GM12872 (cell line): ENCODE measurements around the gene HSDL2.

ENCODE experiments used
- CTCF ChIP-seq: IDR thresholded peaks from 3 replicates; pipeline ENCODE4 v1.5.1; 2011; ENCODE audit warnings: low read depth, mild to moderate bottlenecking, low read length, moderate library complexity; ENCODE audit not compliant: insufficient read depth

Gene HSDL2

GRCh38 chr9:112337547-112337946 lies 42.4 kb upstream of the HSDL2 start:
- TF ChIP-seq CTCF = no peak

GRCh38 chr9:112338561-112338960 lies 41.3 kb upstream of the HSDL2 start:
- no peak for TF ChIP-seq CTCF

DNA sequence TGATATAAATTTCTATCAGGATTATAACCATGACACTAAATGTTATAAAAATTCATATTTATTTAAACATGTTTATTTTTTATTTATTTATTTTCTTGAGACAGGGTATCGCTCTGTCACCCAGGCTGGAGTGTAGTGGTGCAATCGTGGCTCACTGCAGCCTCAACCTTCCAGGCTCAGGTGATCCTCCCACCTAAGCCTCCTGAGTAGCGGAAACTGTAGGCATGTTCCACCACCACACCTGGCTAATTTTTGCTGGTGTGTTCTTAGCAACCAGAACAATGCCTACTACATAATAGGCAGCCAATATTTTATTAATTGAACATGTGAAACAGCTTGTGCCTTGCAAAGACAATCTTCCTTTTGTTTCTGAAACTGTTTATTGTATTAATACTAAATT lies 40.0 kb upstream of the HSDL2 start:
- no peak for TF ChIP-seq CTCF

DNA sequence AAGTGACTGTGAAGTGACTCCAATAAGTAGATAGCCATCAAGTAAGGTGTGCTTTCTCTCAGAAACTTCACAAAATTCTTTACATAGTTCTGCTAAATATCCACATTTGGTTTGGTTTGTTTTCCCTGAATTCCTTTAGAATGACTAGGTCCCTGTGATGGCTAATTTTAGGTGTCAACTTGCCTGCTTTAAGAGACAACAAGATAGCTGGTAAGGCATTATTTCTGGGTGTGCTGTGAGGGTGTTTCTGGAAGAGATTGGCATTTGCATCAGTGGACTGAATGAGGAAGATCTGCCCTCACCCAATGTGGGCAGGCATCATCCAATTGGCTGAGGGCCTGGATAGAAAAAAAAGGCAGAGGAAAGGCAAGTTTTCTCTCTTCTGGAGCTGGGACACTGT lies 38.2 kb upstream of the HSDL2 start:
- TF ChIP-seq CTCF = no peak

DNA sequence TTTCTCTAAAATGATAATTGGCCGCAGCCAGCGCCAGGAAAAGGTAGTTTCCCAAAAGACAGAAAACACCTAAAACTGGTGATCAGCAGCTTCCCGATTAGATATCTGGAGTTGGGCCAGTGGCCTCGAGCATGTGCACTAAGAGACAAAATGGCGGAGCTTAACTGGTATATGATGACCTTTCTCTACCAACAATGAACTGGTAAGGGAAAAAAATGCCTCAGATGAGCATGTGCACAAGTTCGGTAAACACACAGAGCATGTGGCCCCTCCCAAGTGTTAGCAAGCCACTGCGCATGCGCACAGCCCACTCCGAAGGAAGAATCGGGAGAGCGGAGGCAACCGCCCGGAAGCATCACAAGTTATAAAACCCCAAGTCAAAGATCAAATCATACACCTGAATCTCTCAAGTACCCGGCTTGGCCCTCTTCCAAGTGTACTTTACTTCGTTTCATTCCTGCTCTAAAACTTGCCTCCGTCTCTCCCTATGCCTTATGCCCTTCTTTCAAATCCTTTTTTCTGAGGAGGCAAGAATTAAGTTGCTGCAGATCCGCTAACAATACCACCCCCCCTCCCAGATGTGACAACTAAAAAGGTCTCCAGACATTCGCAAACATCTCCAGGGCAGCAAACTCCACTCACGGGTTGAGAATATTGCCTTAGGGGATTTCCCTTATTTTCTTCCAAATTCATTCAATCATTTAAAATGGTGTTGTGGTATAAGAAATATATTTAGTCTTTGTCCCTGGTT lies 31.5 kb upstream of the HSDL2 start:
- no peak for TF ChIP-seq CTCF

DNA sequence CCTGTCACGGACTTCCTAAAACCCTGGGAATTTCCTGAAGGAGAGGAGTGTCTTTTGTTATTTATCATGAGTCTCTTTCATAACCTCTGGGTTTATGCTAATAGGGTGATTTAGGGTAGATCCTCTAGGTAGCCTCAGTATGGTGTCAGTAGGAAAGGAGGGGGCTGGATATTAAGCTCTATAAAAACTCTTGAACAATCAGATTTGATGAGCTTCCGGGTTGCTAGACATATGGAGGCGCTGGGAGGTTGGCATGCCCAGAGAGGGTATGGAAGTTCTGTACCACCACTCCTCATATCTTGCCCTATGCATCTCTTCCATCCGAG lies 30.9 kb upstream of the HSDL2 start:
- no peak for TF ChIP-seq CTCF

DNA sequence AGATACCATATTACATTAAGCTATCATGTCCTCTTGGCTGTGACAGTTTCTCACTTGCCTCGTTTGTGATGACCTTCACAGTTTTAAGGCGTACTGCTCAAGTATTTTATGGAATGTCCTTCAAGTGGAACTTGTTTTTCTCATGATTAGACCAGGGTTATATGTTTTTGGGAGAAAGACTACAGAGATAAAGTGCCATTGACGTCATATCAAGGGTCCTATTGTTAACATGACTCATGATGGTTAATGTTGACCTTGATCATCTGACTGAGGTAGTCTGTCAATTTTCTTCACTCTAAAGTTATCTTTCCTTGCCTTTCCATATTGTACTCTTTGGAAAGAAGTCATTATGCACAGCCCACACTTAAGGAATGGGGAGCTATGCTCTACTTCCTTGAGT lies 28.7 kb upstream of the HSDL2 start:
- TF ChIP-seq CTCF = no peak

- no peak for TF ChIP-seq CTCF
Measured at GRCh38 chr9:112352209-112352608, 27.7 kb upstream of the HSDL2 start.
